Natural killer cell (primary cell): ENCODE data around the gene SEC31A. TPM values are rescaled to one million over a fixed set of nuclear protein-coding genes. Genes with fewer than 3 reads are reported as not detected.

Experiments used
- ATAC-seq, 3 donors: fragments of 150-1000 bp in 2 of 3; fragments of 200-7000 bp in 1 of 3; cut with Tn5 transposase; 1 replicate in 1 of 3; 2 replicates in 2 of 3; pipeline ENCODE4 v1.10.0; 2021; ENCODE audit warnings: mild to moderate bottlenecking in 2 of 3, moderate library complexity in 2 of 3
- DNase-seq, 2 donors: peaks; one replicate each; pipeline versions ENCODE4 v3.0.0 to v3.0.0-alpha.2; 2013 to 2021; ENCODE audit warnings: mixed read lengths in 1 of 2
- H3K27ac ChIP-seq: one replicate; pipeline ENCODE4 v1.5.1; 2013; ENCODE audit warnings: mild to moderate bottlenecking, low read length
- H3K27me3 ChIP-seq: one replicate; pipeline ENCODE4 v1.6.1; 2013; ENCODE audit warnings: low read length; ENCODE audit not compliant: control insufficient read depth, insufficient read depth
- H3K36me3 ChIP-seq: one replicate; pipeline ENCODE4 v1.6.1; 2013; ENCODE audit warnings: low read length; ENCODE audit not compliant: control insufficient read depth, insufficient read depth
- H3K4me1 ChIP-seq: one replicate; pipeline ENCODE4 v1.6.1; 2013; ENCODE audit warnings: low read length; ENCODE audit not compliant: control insufficient read depth, insufficient read depth
- H3K4me3 ChIP-seq: one replicate; pipeline ENCODE4 v1.5.1; 2013; ENCODE audit warnings: low read length
- H3K9me3 ChIP-seq: one replicate; pipeline ENCODE4 v1.6.1; 2013; ENCODE audit warnings: low read length; ENCODE audit not compliant: control insufficient read depth, insufficient read depth
- H3K27ac Mint-ChIP-seq, 2 donors: one replicate each; pipeline ENCODE4 v1.8.0; 2022; ENCODE audit warnings: mild to moderate bottlenecking in 2 of 2, mixed read lengths in 2 of 2, moderate library complexity in 1 of 2
- H3K27me3 Mint-ChIP-seq, 2 donors: one replicate each; pipeline ENCODE4 v1.8.0; 2022; ENCODE audit warnings: low read depth in 2 of 2, mixed read lengths in 2 of 2
- H3K36me3 Mint-ChIP-seq: one replicate; pipeline ENCODE4 v1.8.0; 2022; ENCODE audit warnings: mixed read lengths
- H3K4me1 Mint-ChIP-seq, 2 donors: one replicate each; pipeline ENCODE4 v1.8.0; 2022; ENCODE audit warnings: mixed read lengths in 2 of 2
- H3K4me3 Mint-ChIP-seq: one replicate; pipeline ENCODE4 v1.8.0; 2022; ENCODE audit warnings: mild to moderate bottlenecking, moderate library complexity, mixed read lengths
- H3K9me3 Mint-ChIP-seq, 2 donors: one replicate each; pipeline ENCODE4 v1.8.0; 2022; ENCODE audit warnings: mixed read lengths in 2 of 2
- CTCF ChIP-seq: fragments of 200-600 bp; IDR thresholded peaks from one replicate; pipeline ENCODE4 v1.8.0; 2022; ENCODE audit warnings: antibody characterized with exemption
- WGBS: methylation state at CpG from one replicate; pipeline ENCODE4 v1.1.7; 2013; ENCODE audit warnings: missing lambda C conversion rate; ENCODE audit not compliant: insufficient coverage; 5-methylcytosine and 5-hydroxymethylcytosine counted together
- intact Hi-C: fragments of 100-400 bp; cut with micrococcal nuclease; formaldehyde crosslinking; loops from one replicate; pipeline ENCODE4 v1.14.2; 2022
- total RNA-seq, 4 donors: library from RNA; stranded (reverse); fragments of 120-200 nt in 1 of 4; gene quantifications; one replicate each; pipeline versions ENCODE4 v1.2.3 to v1.2.4, GENCODE V29; 2013 to 2022

Gene SEC31A
- total RNA-seq, 3 donors from 2014 or later (not counting 1 experiment from before 2014, with no cell fraction given): 176 to 183 (median 177) TPM

GRCh38 chr4:82852751-82853285 lies 38.1 kb downstream of the SEC31A start:
- no peak for TF ChIP-seq CTCF

GRCh38 chr4:82851885-82852750 lies 38.8 kb downstream of the SEC31A start:
- Mint-ChIP-seq H3K4me3 (no peak overlapping the region), H3K4me1 (no peaks in the 10 kb centered on the region), H3K36me3 (peaks cover 44% of the 10 kb centered on the region), H3K27me3 (no peaks in the 10 kb centered on the region), H3K27ac (peak overlapping the region in 1 of 2 donors; percentile 31), H3K9me3 (no peaks in the 10 kb centered on the region)
- WGBS: 100% methylated on average over 1 of the region's 1 CpG
- peaks cover 80% of the 10 kb centered on the region for H3K36me3 ChIP-seq
- H3K9me3 ChIP-seq: no peaks in the 10 kb centered on the region
- H3K4me1 ChIP-seq: no peaks in the 10 kb centered on the region
- ATAC-seq (peak in 2 of 3 donors; percentile 49 to 67), DNase-seq (peak in 1 of 2 donors; percentile 61)
- peak; percentile 58 for TF ChIP-seq CTCF
- no peaks in the 10 kb centered on the region for H3K27me3 ChIP-seq
- no peak overlapping the region for H3K4me3 ChIP-seq
- intact Hi-C loops: loop anchor here (5.0 to 10.0 kb wide), 2 partner anchors 45 to 433 kb away; partner anchors contain the start of gene COQ2
- no peak overlapping the region for H3K27ac ChIP-seq

More at GRCh38 chr4:82852751-82853285, 38.1 kb downstream of the SEC31A start:
- Mint-ChIP-seq H3K27ac (no peak overlapping the region), H3K4me3 (no peak overlapping the region), H3K4me1 (no peaks in the 10 kb centered on the region), H3K9me3 (no peaks in the 10 kb centered on the region), H3K27me3 (no peaks in the 10 kb centered on the region), H3K36me3 (peaks cover 44% of the 10 kb centered on the region)
- ATAC-seq (no peak), DNase-seq (no peak)
- intact Hi-C loops: loop anchor here (5.0 to 10.0 kb wide), 2 partner anchors 44 to 432 kb away; partner anchors contain the start of gene COQ2
- no peaks in the 10 kb centered on the region for H3K4me1 ChIP-seq
- peaks cover 81% of the 10 kb centered on the region for H3K36me3 ChIP-seq
- no peaks in the 10 kb centered on the region for H3K27me3 ChIP-seq
- WGBS: 72% methylated on average over 5 of the region's 5 CpGs
- no peak overlapping the region for H3K27ac ChIP-seq
- H3K4me3 ChIP-seq: no peak overlapping the region
- H3K9me3 ChIP-seq: no peaks in the 10 kb centered on the region

- DNase-seq (no peak), ATAC-seq (no peak)
- Histone ChIP-seq H3K27ac (no peak overlapping the region), H3K27me3 (no peaks in the 10 kb centered on the region), H3K9me3 (no peaks in the 10 kb centered on the region), H3K4me3 (no peak overlapping the region), H3K36me3 (peaks cover 79% of the 10 kb centered on the region), H3K4me1 (no peaks in the 10 kb centered on the region)
- intact Hi-C loops: loop anchor here (5.0 to 10.0 kb wide), 2 partner anchors 46 to 433 kb away; partner anchors contain the start of gene COQ2
- H3K27ac Mint-ChIP-seq: no peak overlapping the region
- H3K27me3 Mint-ChIP-seq: no peaks in the 10 kb centered on the region
- no peak overlapping the region for H3K4me3 Mint-ChIP-seq
- no peaks in the 10 kb centered on the region for H3K4me1 Mint-ChIP-seq
- no peak for TF ChIP-seq CTCF
- H3K36me3 Mint-ChIP-seq: peaks cover 44% of the 10 kb centered on the region
- WGBS: 100% methylated on average over 1 of the region's 2 CpGs
- no peaks in the 10 kb centered on the region for H3K9me3 Mint-ChIP-seq
Measured at GRCh38 chr4:82851318-82851717, 39.6 kb downstream of the SEC31A start.
